OCI-LY1 (cell line): ENCODE results near the gene ZACN.

Experiments used
- H2AFZ ChIP-seq: fragments of 200-600 bp; sonication (generic), shearing (Covaris generic); 2 replicates; pipeline ENCODE4 v1.6.0; 2014; ENCODE audit warnings: antibody characterized with exemption, mild to moderate bottlenecking, low read length
- H3F3A ChIP-seq: fragments of 200-600 bp; sonication (generic), shearing (Covaris generic); 2 replicates; pipeline ENCODE4 v1.6.0; 2014; ENCODE audit warnings: mild to moderate bottlenecking, antibody characterized with exemption, low read length, moderate library complexity; ENCODE audit not compliant: insufficient read depth
- H3K27ac ChIP-seq: fragments of 200-600 bp; sonication (generic); 2 replicates; pipeline ENCODE4 v1.5.1; 2014; ENCODE audit warnings: low read length, mixed run types, mild to moderate bottlenecking, low read depth; ENCODE audit not compliant: poor library complexity, severe bottlenecking
- H3K27me3 ChIP-seq: fragments of 200-600 bp; sonication (generic); 2 replicates; pipeline ENCODE4 v1.6.0; 2014; ENCODE audit warnings: antibody characterized with exemption, mild to moderate bottlenecking, low read length, moderate library complexity; ENCODE audit not compliant: insufficient read depth
- H3K36me3 ChIP-seq: fragments of 200-600 bp; sonication (generic); 2 replicates; pipeline ENCODE4 v1.6.1; 2014; ENCODE audit warnings: mild to moderate bottlenecking, antibody characterized with exemption, low read length, moderate library complexity, mixed read lengths; ENCODE audit not compliant: insufficient read depth
- H3K4me1 ChIP-seq: fragments of 200-600 bp; sonication (generic); 2 replicates; pipeline ENCODE4 v1.5.1; 2014; ENCODE audit warnings: mild to moderate bottlenecking, low read length, moderate library complexity; ENCODE audit not compliant: insufficient read depth, severe bottlenecking
- H3K4me2 ChIP-seq: fragments of 200-600 bp; sonication (generic), shearing (Covaris generic); 2 replicates; pipeline ENCODE4 v1.6.1; 2014; ENCODE audit warnings: low read length
- H3K4me3 ChIP-seq: fragments of 200-600 bp; sonication (generic); 2 replicates; pipeline ENCODE4 v1.5.1; 2014; ENCODE audit warnings: low read length, low read depth, mild to moderate bottlenecking, mixed read lengths; ENCODE audit not compliant: poor library complexity, severe bottlenecking
- H3K79me2 ChIP-seq: fragments of 200-600 bp; shearing (Covaris generic); 2 replicates; pipeline ENCODE4 v1.6.1; 2016; ENCODE audit warnings: mixed run types, low read length, mixed read lengths; ENCODE audit not compliant: insufficient read depth
- H3K9ac ChIP-seq: fragments of 200-600 bp; sonication (generic), shearing (Covaris generic); 2 replicates; pipeline ENCODE4 v1.6.1; 2014; ENCODE audit warnings: mild to moderate bottlenecking, low read length, mixed read lengths
- H3K9me2 ChIP-seq: fragments of 200-600 bp; sonication (generic), shearing (Covaris generic); 2 replicates; pipeline ENCODE4 v1.6.1; 2014; ENCODE audit warnings: low read depth, mild to moderate bottlenecking, low read length, mixed read lengths
- H3K9me3 ChIP-seq: fragments of 200-600 bp; shearing (Covaris generic); 2 replicates; pipeline ENCODE4 v1.6.1; 2014; ENCODE audit warnings: low read length, mixed read lengths
- H4K20me1 ChIP-seq: fragments of 200-600 bp; sonication (generic), shearing (Covaris generic); 2 replicates; pipeline ENCODE4 v1.6.0; 2016; ENCODE audit warnings: mild to moderate bottlenecking, low read length; ENCODE audit not compliant: insufficient read depth
- CTCF ChIP-seq: fragments of 200-600 bp; sonication (generic), shearing (Covaris generic); IDR thresholded peaks from 2 replicates; pipeline ENCODE4 v1.5.1; 2017; ENCODE audit warnings: mild to moderate bottlenecking, antibody characterized with exemption, low read length, moderate library complexity, mixed read lengths
- EZH2 ChIP-seq: fragments of 200-600 bp; sonication (generic), shearing (Covaris generic); IDR thresholded peaks from 2 replicates; pipeline ENCODE4 v1.8.0; 2017; ENCODE audit warnings: borderline replicate concordance, mixed run types, mild to moderate bottlenecking, antibody characterized with exemption, low read length, moderate library complexity, mixed read lengths

Gene ZACN

GRCh38 chr17:76120658-76121008, 41.7 kb downstream of the ZACN start:
- H3K4me1 ChIP-seq = peaks cover 7% of the 10 kb centered on the region
- no peaks in the 10 kb centered on the region for H3F3A ChIP-seq
- no peak overlapping the region for H3K9ac ChIP-seq
- H3K79me2 ChIP-seq = no peaks in the 10 kb centered on the region
- H3K9me3 ChIP-seq = no peaks in the 10 kb centered on the region
- no peaks in the 10 kb centered on the region for H4K20me1 ChIP-seq
- H3K4me2 ChIP-seq = no peak overlapping the region
- H2AFZ ChIP-seq = no peak overlapping the region
- H3K27ac ChIP-seq = no peak overlapping the region
- H3K27me3 ChIP-seq = peaks cover 7% of the 10 kb centered on the region; the same call in 1 of the 2 replicates
- H3K9me2 ChIP-seq = no peaks in the 10 kb centered on the region
- no peaks in the 10 kb centered on the region for H3K36me3 ChIP-seq
- no peak overlapping the region for H3K4me3 ChIP-seq
- TF ChIP-seq CTCF (no peak), EZH2 (no peak)

GRCh38 chr17:76121932-76122430, 43.0 kb downstream of the ZACN start:
- H3K79me2 ChIP-seq = no peaks in the 10 kb centered on the region
- H3F3A ChIP-seq = no peaks in the 10 kb centered on the region
- no peaks in the 10 kb centered on the region for H3K9me2 ChIP-seq
- H3K27me3 ChIP-seq = peaks cover 7% of the 10 kb centered on the region; the same call in 1 of the 2 replicates
- no peak overlapping the region for H2AFZ ChIP-seq
- no peak for TF ChIP-seq EZH2
- no peak for TF ChIP-seq CTCF
- H4K20me1 ChIP-seq = no peaks in the 10 kb centered on the region
- H3K36me3 ChIP-seq = no peaks in the 10 kb centered on the region
- H3K9me3 ChIP-seq = no peaks in the 10 kb centered on the region
- no peak overlapping the region for H3K27ac ChIP-seq
- peak overlapping the region; percentile 38 for H3K4me3 ChIP-seq
- H3K9ac ChIP-seq = no peak overlapping the region
- H3K4me2 ChIP-seq = peak overlapping the region; percentile 49
- peaks cover 7% of the 10 kb centered on the region for H3K4me1 ChIP-seq

- no peak overlapping the region for H3K4me2 ChIP-seq
- H2AFZ ChIP-seq = no peak overlapping the region
- H3K4me1 ChIP-seq = peaks cover 7% of the 10 kb centered on the region
- TF ChIP-seq CTCF = no peak
- no peak for TF ChIP-seq EZH2
- H3K27me3 ChIP-seq = peaks cover 7% of the 10 kb centered on the region; the same call in 1 of the 2 replicates
- no peak overlapping the region for H3K27ac ChIP-seq
- no peaks in the 10 kb centered on the region for H3K9me3 ChIP-seq
- H4K20me1 ChIP-seq = no peaks in the 10 kb centered on the region
- no peaks in the 10 kb centered on the region for H3K36me3 ChIP-seq
- H3K9me2 ChIP-seq = no peaks in the 10 kb centered on the region
- H3K4me3 ChIP-seq = no peak overlapping the region
- H3K79me2 ChIP-seq = no peaks in the 10 kb centered on the region
- no peaks in the 10 kb centered on the region for H3F3A ChIP-seq
- H3K9ac ChIP-seq = no peak overlapping the region
Measured at GRCh38 chr17:76122431-76123190, 43.6 kb downstream of the ZACN start.
